GM18909 (cell line): ENCODE measurements around the gene MDH2.
"Not testable (repeated sequence)": the region's sequence is repeated elsewhere in the genome, so short reads cannot be mapped to it uniquely, and the experiment has no call there.

Experiments
- ATAC-seq: cut with Tn5 transposase; IDR thresholded peaks from one replicate; pipeline ENCODE4 v1.9.1; 2021; ENCODE audit warnings: mild to moderate bottlenecking; ENCODE audit not compliant: unreplicated experiment, poor library complexity

The MDH2 gene

DNA sequence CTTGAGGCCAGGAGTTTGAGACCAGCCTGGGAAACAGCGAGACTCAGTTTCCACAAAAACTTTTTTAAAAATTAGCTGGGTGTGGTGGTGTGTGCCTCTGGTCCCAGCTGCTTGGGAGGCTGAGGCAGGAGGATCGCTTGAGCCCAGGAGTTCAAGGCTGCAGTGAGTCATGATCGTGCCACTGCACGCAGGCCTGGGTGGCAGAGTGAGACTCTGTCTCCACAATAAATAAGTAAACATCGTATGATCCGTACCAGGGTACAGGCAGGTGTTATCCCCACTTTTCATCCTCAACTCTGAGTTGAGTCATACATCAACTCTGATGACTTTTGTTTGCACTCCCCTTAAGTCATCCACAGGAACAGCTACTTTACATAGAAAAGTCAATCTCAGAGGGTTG, 58.2 kb downstream of the MDH2 start:
- not testable (repeated sequence) for ATAC-seq

DNA sequence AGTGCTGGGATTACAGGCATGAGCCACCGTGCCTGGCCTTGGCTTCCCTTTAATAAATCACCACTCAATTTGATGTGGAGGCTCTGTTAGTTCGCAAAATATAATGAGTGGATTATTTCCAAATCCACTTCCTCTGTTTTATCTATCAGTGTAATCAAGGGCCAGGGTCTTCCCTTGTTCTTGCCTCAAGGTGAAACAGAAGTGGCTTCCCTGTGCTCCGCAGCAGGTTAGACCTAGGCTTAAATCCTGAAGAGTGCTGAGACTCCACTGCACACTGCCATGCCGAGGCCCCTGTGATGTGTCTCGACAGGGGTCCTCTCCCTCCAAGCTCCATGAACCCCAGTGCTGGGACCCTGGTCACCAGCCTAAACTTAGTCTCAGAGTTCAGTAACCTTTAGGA, 59.0 kb downstream of the MDH2 start:
- no peak for ATAC-seq

DNA sequence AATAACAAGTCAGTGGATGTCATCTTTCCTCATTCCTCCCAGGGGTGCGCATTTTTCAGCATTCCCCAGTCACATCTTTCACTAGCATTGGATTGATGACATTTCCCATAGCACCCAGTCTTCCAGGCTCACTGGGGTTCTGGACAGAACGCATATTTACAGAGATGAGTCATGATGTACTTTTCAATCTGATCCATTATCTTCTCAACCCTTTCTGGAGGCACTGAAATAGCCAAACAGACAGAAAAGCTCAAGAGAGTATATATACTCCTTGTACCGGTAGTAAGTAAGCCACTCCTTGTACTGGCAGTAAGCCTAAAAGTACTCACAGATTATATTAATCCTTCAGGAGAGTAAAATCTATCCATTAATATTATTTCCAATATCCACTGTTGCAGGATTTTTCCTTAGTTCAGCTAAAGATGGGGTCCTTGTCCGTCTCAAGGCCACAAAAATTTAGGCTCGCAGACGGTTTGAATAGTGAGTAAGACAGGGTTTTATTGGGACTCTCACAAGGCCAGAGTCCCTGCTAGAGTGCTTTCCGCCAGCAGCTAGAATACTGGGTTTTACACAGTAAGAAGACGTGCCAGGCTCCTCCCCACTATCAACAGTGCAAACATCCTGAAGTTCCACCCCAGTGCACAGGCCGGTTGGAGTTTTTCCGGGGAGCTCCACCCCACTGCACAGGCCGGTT, 60.8 kb downstream of the MDH2 start:
- no peak for ATAC-seq

DNA sequence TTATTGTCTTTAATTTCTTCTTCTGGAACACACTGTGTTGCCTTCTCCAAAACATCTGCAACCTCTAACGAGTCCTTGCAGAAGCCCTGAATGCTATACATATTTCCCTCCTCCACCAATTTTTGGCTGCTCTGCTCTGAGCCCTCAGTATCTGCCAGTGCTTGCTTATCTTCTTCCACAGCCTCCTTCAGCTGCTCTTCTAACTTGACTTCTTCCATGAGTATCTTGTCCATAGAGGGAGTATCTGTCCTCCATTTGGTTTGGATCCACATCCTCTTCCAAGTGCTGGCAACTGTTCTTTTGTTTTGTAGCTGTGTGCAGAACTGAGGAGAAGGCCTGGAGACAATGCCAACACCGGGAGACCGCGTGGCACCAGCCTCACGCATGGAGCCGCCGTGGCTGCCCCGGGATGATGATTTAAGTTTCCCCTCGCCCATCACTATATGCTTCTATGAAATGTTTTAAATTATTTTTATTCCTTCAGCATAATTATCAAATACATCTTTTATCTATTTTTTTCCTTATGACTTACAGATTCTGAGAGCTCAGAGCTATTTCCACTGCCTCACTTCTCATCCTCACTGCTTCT, 65.2 kb downstream of the MDH2 start:
- ATAC-seq, result not testable (repeated sequence)

DNA sequence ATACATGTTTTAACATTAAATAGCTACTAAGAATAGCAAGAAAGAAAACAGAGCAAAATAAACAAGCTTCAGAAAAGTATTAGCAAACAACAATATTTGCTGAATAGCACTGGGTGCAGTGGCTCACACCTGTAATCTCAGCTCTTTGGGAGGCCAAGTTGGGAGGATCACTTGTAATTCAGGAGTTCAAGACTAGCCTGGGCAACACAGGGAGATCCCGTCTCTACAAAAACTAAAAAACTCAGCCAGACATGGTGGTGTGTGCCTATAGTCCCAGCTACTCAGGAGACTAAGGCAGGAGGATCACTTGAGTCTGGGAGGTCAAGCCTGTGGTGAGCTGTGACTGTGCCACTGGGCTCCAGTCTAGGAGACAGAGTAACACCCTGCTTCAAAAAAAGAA, 66.8 kb downstream of the MDH2 start:
- not testable (repeated sequence) for ATAC-seq
